ENCODE data around the gene RUNDC1. TPM values are rescaled to one million over a fixed set of nuclear protein-coding genes. Genes with fewer than 3 reads are reported as not detected.

The RUNDC1 gene
- total RNA-seq, 1 experiment from 2014 or later = 14.2 TPM

DNA sequence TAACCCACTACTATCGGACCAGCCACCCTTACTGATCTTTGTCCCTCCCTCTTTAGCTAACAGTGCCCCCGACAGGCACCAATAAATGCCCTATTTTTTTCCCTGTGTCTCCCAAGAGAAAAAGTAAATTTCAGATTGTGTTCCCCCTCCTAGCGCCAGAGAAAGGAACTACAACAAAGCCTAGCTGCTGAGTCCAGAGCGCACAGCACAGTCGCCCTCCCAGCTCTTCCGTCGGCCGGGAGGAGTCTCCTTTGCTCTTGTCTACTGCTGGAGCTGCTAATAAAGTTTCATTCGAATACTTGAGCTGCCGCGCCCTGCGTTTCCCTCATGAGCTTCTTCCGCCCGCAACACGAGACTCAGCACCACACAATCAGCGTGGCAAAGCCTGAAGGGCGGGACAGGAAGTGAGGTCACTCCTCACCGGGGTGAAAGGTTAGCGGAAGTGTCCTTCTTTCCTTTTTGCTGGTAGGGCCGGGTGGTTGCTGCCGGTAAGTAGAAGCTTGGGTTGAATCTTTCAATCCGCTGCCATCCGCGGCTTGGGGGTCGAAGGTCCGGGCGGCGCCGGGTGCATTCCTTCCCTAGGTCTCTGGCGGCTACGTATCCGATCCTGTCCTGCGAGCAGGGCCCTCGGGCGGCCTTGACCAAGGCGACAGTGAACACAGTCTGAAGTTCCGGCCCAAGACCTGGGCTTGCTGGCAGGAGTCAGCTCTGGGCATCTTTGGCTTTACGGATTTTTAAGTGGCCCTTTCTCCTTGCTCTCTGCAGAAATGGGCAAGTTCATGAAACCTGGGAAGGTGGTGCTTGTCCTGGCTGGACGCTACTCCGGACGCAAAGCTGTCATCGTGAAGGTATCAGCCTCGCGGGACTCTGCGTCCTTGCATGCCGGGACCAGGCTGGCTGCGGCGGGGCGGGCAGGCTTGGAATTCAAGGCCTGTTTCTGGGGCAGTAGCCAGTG is 17.9 kb downstream of the RUNDC1 start, which contains the start of gene RPL27:
Gene RPL27, plus strand, starts transcription at position 436 of the 955 bp plus-strand sequence. Its CDS starts 332 bp downstream, at position 768.
- peak; percentile 96 for DNase-seq (ENCODE audit: low spot score)
- Mint-ChIP-seq H3K27me3 (ENCODE audit: low read depth) (no peaks in the 10 kb centered on the region; the same call in 1 of the 2 replicates), H3K9me3 (no peaks in the 10 kb centered on the region), H3K36me3 (peaks cover 52% of the 10 kb centered on the region), H3K4me1 (peaks cover 31% of the 10 kb centered on the region), H3K27ac (peak within 1 kb of the TSS; percentile 99), H3K4me3 (peak within 1 kb of the TSS; percentile 100)
- ChIA-PET POLR2A (interaction anchor here (0.5 to 2.3 kb wide), 15 partner anchors 8 to 318 kb away, joined by 3 to 27 read pairs (median 7); partner anchors contain the start of genes BECN1, BRCA1, IFI35 and PSME3), CTCF (interaction anchor here (0.6 to 3.4 kb wide), 57 partner anchors 8 to 610 kb away, joined by 3 to 28 read pairs (median 5); partner anchors contain the start of genes AOC2, BECN1, BRCA1 and IFI35)
- ATAC-seq = peak; percentile 96
- TF ChIP-seq CREM (CRISPR knock-in tag; IDR thresholded peaks at IDR 0.05) (peak; percentile 94), ZNF263 (CRISPR knock-in tag; IDR thresholded peaks at IDR 0.05; ENCODE audit: low read depth) (0 out of 2 replicates have a peak, but pooled peaks have one; percentile 35), SP1 (CRISPR knock-in tag; conservative IDR thresholded peaks at IDR 0.05) (peak; percentile 99), HMGA2 (CRISPR knock-in tag; IDR thresholded peaks at IDR 0.05) (no peak), ZNF396 (CRISPR knock-in tag; IDR thresholded peaks at IDR 0.05; ENCODE audit: borderline replicate concordance) (no peak), IRF2 (CRISPR knock-in tag; IDR thresholded peaks at IDR 0.05; ENCODE audit: borderline replicate concordance, low read depth) (no peak), ETV6 (CRISPR knock-in tag; IDR thresholded peaks at IDR 0.05) (peak; percentile 97), ZBTB21 (CRISPR knock-in tag; IDR thresholded peaks at IDR 0.05; ENCODE audit: borderline replicate concordance) (0 out of 2 replicates have a peak, but pooled peaks have one; percentile 60), ZNF232 (CRISPR knock-in tag; IDR thresholded peaks at IDR 0.05) (0 out of 2 replicates have a peak, but pooled peaks have one; percentile 57), ATF1 (CRISPR knock-in tag; IDR thresholded peaks at IDR 0.05) (0 out of 2 replicates have a peak, but pooled peaks have one; percentile 26), GABPB1 (CRISPR knock-in tag; IDR thresholded peaks at IDR 0.05) (peak; percentile 94), ZNF416 (CRISPR knock-in tag; IDR thresholded peaks at IDR 0.05) (0 out of 2 replicates have a peak, but pooled peaks have one; percentile 61), FOXP4 (CRISPR knock-in tag; IDR thresholded peaks at IDR 0.05) (peak; percentile 76; the same call in 1 of the 2 replicates), CREB1 (CRISPR knock-in tag; IDR thresholded peaks at IDR 0.05) (peak; percentile 43; the same call in 1 of the 2 replicates), FOXP1 (CRISPR knock-in tag; IDR thresholded peaks at IDR 0.05; ENCODE audit: borderline replicate concordance) (peak; percentile 30; the same call in 1 of the 2 replicates), NFYB (CRISPR knock-in tag; conservative IDR thresholded peaks at IDR 0.05; ENCODE audit: low read depth) (peak; percentile 66; the same call in 1 of the 2 replicates), USF1 (CRISPR knock-in tag; IDR thresholded peaks at IDR 0.05) (peak; percentile 81), IRF1 (CRISPR knock-in tag; IDR thresholded peaks at IDR 0.05) (0 out of 2 replicates have a peak, but pooled peaks have one; percentile 22), FOXK1 (CRISPR knock-in tag; IDR thresholded peaks at IDR 0.05) (peak; percentile 99)
- TF ChIP-seq, protein P1, sequence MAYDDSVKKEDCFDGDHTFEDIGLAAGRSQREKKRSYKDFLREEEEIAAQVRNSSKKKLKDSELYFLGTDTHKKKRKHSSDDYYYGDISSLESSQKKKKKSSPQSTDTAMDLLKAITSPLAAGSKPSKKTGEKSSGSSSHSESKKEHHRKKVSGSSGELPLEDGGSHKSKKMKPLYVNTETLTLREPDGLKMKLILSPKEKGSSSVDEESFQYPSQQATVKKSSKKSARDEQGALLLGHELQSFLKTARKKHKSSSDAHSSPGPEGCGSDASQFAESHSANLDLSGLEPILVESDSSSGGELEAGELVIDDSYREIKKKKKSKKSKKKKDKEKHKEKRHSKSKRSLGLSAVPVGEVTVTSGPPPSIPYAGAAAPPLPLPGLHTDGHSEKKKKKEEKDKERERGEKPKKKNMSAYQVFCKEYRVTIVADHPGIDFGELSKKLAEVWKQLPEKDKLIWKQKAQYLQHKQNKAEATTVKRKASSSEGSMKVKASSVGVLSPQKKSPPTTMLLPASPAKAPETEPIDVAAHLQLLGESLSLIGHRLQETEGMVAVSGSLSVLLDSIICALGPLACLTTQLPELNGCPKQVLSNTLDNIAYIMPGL (CRISPR knock-in tag; IDR thresholded peaks at IDR 0.05) = peak; percentile 37; the same call in 1 of the 2 replicates
- TF ChIP-seq, protein P2, sequence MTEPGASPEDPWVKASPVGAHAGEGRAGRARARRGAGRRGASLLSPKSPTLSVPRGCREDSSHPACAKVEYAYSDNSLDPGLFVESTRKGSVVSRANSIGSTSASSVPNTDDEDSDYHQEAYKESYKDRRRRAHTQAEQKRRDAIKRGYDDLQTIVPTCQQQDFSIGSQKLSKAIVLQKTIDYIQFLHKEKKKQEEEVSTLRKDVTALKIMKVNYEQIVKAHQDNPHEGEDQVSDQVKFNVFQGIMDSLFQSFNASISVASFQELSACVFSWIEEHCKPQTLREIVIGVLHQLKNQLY (CRISPR knock-in tag; IDR thresholded peaks at IDR 0.05) = no peak
- TF ChIP-seq, protein P3, sequence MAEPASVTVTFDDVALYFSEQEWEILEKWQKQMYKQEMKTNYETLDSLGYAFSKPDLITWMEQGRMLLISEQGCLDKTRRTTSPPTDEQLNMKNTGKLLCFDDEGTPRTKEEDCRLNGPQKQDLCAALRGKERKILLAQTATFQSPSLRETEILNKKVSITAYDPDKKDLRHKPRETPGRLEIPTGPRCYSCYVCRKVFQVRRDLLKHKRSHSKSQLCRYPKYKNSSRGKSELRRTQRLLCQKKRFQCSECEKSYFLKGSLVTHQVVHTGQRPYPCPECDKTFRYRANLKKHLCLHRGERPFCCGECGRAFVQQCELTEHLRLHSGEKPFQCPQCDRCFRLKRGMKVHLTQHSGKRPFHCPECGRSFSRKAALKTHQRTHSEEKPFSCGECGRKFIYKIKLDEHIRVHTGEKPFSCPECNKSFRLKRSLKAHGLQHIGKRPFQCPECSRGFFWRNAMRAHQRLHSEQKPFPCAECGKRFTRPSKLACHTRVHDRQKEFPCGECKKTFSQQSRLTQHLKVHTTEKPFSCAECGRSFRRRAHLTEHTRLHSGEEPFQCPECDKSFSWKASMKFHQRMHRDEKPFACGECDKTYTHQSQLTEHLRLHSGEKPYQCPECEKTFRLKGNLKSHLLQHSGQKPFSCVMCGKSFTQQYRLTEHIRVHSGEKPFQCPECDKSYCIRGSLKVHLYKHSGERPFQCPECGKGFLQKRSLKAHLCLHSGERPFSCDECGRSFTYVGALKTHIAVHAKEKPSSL (CRISPR knock-in tag; conservative IDR thresholded peaks at IDR 0.05) = no peak
- TF ChIP-seq, protein P4, sequence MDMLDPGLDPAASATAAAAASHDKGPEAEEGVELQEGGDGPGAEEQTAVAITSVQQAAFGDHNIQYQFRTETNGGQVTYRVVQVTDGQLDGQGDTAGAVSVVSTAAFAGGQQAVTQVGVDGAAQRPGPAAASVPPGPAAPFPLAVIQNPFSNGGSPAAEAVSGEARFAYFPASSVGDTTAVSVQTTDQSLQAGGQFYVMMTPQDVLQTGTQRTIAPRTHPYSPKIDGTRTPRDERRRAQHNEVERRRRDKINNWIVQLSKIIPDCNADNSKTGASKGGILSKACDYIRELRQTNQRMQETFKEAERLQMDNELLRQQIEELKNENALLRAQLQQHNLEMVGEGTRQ (CRISPR knock-in tag; IDR thresholded peaks at IDR 0.05) = peak; percentile 84
- TF ChIP-seq, protein P5, sequence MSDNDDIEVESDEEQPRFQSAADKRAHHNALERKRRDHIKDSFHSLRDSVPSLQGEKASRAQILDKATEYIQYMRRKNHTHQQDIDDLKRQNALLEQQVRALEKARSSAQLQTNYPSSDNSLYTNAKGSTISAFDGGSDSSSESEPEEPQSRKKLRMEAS (CRISPR knock-in tag; IDR thresholded peaks at IDR 0.05) = peak; percentile 87
